Measurements from ENCODE around the gene RAB11FIP4. TPM values are rescaled to one million over a fixed set of nuclear protein-coding genes. Genes with fewer than 3 reads are reported as not detected.
A peak's percentile ranks its signal among the peaks of the same experiment; 100 is the strongest.

Gene RAB11FIP4
- total RNA-seq, 2 experiments from 2014 or later, result 35.0 to 35.6 TPM

- H3K36me3 Mint-ChIP-seq, result no peaks in the 10 kb centered on the region
- H3K27me3 Mint-ChIP-seq, result no peaks in the 10 kb centered on the region
- CTCF ChIA-PET, result interaction anchor here (1.0 to 1.8 kb wide), 2 partner anchors 14 to 301 kb away, joined by 4 to 6 read pairs; no protein-coding TSS in a partner anchor
- no peaks in the 10 kb centered on the region for H3K9me3 Mint-ChIP-seq
- no peak for DNase-seq
- no peak overlapping the region for H3K4me3 Mint-ChIP-seq
- POLR2A ChIA-PET, result no interaction called here
- no peaks in the 10 kb centered on the region for H3K4me1 Mint-ChIP-seq (ENCODE audit: low read depth)
- intact Hi-C loops (cut with micrococcal nuclease), result no loop called here
- H3K27ac Mint-ChIP-seq, result no peak overlapping the region
These were observed 150.1 kb downstream of the RAB11FIP4 start for GRCh38 chr17:31541559-31541958.

GRCh38 chr17:31544186-31544585 is 152.7 kb downstream of the RAB11FIP4 start:
- Mint-ChIP-seq H3K4me1 (ENCODE audit: low read depth) (peaks cover 10% of the 10 kb centered on the region), H3K27me3 (no peaks in the 10 kb centered on the region), H3K27ac (no peak overlapping the region), H3K36me3 (no peaks in the 10 kb centered on the region), H3K9me3 (no peaks in the 10 kb centered on the region), H3K4me3 (no peak overlapping the region)
- CTCF ChIA-PET, result interaction anchor here (0.6 to 2.1 kb wide), 4 partner anchors 13 to 298 kb away, joined by 3 to 7 read pairs (median 4); no protein-coding TSS in a partner anchor
- POLR2A ChIA-PET, result no interaction called here
- no peak for DNase-seq
- intact Hi-C loops (cut with micrococcal nuclease), result no loop called here

GRCh38 chr17:31546650-31547049 is 155.2 kb downstream of the RAB11FIP4 start:
- H3K27ac Mint-ChIP-seq, result no peak overlapping the region
- no peak for DNase-seq
- no peaks in the 10 kb centered on the region for H3K27me3 Mint-ChIP-seq
- H3K9me3 Mint-ChIP-seq, result no peaks in the 10 kb centered on the region
- POLR2A ChIA-PET, result no interaction called here
- CTCF ChIA-PET, result interaction anchor here (1.1 kb wide), 1 partner anchor 110 kb away, joined by 3 read pairs; no protein-coding TSS in a partner anchor
- intact Hi-C loops (cut with micrococcal nuclease), result loop anchor here (5.0 kb wide), 1 partner anchor 296 kb away; no protein-coding TSS in a partner anchor
- no peaks in the 10 kb centered on the region for H3K36me3 Mint-ChIP-seq
- H3K4me3 Mint-ChIP-seq, result no peak overlapping the region
- H3K4me1 Mint-ChIP-seq (ENCODE audit: low read depth), result peaks cover 18% of the 10 kb centered on the region

- Mint-ChIP-seq H3K9me3 (no peaks in the 10 kb centered on the region), H3K27me3 (no peaks in the 10 kb centered on the region), H3K4me3 (peak overlapping the region; percentile 95), H3K4me1 (ENCODE audit: low read depth) (peaks cover 18% of the 10 kb centered on the region), H3K27ac (peak overlapping the region; percentile 87), H3K36me3 (no peaks in the 10 kb centered on the region)
- ChIA-PET POLR2A (no interaction called here), CTCF (no interaction called here)
- intact Hi-C loops (cut with micrococcal nuclease), result loop anchor here (5.0 kb wide), 1 partner anchor 294 kb away; no protein-coding TSS in a partner anchor
- DNase-seq, result no peak
These were observed 157.2 kb downstream of the RAB11FIP4 start for GRCh38 chr17:31548709-31549108.

GRCh38 chr17:31549121-31549524 is 157.6 kb downstream of the RAB11FIP4 start:
- ChIA-PET POLR2A (interaction anchor here (0.8 to 0.9 kb wide), 3 partner anchors 40 to 578 kb away, joined by 3 read pairs; partner anchors contain the start of gene RNF135), CTCF (interaction anchor here (0.6 to 4.1 kb wide), 3 partner anchors 10 to 365 kb away, joined by 3 to 23 read pairs (median 3); no protein-coding TSS in a partner anchor)
- peak overlapping the region; percentile 87 for H3K27ac Mint-ChIP-seq
- H3K9me3 Mint-ChIP-seq, result no peaks in the 10 kb centered on the region
- no peaks in the 10 kb centered on the region for H3K36me3 Mint-ChIP-seq
- peak overlapping the region; percentile 95 for H3K4me3 Mint-ChIP-seq
- H3K4me1 Mint-ChIP-seq (ENCODE audit: low read depth), result peaks cover 18% of the 10 kb centered on the region
- no peak for DNase-seq
- H3K27me3 Mint-ChIP-seq, result no peaks in the 10 kb centered on the region
- intact Hi-C loops (cut with micrococcal nuclease), result loop anchor here (5.0 kb wide), 1 partner anchor 293 kb away; no protein-coding TSS in a partner anchor

- intact Hi-C loops (cut with micrococcal nuclease), result loop anchor here (5.0 to 10.0 kb wide), 3 partner anchors 135 to 355 kb away; partner anchors contain the start of gene UTP6
- POLR2A ChIA-PET, result interaction anchor here (0.8 to 0.9 kb wide), 3 partner anchors 40 to 579 kb away, joined by 3 read pairs; partner anchors contain the start of gene RNF135
- CTCF ChIA-PET, result interaction anchor here (0.6 to 4.1 kb wide), 4 partner anchors 9 to 365 kb away, joined by 3 to 23 read pairs (median 3); no protein-coding TSS in a partner anchor
- Mint-ChIP-seq H3K36me3 (no peaks in the 10 kb centered on the region), H3K9me3 (no peaks in the 10 kb centered on the region), H3K27me3 (no peaks in the 10 kb centered on the region), H3K4me3 (peak overlapping the region; percentile 95), H3K27ac (peak overlapping the region; percentile 87), H3K4me1 (ENCODE audit: low read depth) (peaks cover 18% of the 10 kb centered on the region)
- DNase-seq, result peak; percentile 96
These were observed 158.3 kb downstream of the RAB11FIP4 start for GRCh38 chr17:31549525-31550388.

GRCh38 chr17:31550389-31551056 is 159.0 kb downstream of the RAB11FIP4 start:
- Mint-ChIP-seq H3K36me3 (no peaks in the 10 kb centered on the region), H3K27me3 (no peaks in the 10 kb centered on the region), H3K4me1 (ENCODE audit: low read depth) (peaks cover 24% of the 10 kb centered on the region), H3K9me3 (no peaks in the 10 kb centered on the region), H3K27ac (peak overlapping the region; percentile 69), H3K4me3 (peak overlapping the region; percentile 95)
- ChIA-PET POLR2A (no interaction called here), CTCF (interaction anchor here (0.6 to 4.1 kb wide), 3 partner anchors 113 to 294 kb away, joined by 3 to 23 read pairs (median 3); no protein-coding TSS in a partner anchor)
- intact Hi-C loops (cut with micrococcal nuclease), result loop anchor here (10.0 kb wide), 2 partner anchors 134 to 354 kb away; partner anchors contain the start of gene UTP6
- no peak for DNase-seq

- Mint-ChIP-seq H3K27ac (no peak overlapping the region), H3K4me3 (no peak overlapping the region), H3K36me3 (no peaks in the 10 kb centered on the region)
These were observed 161.1 kb downstream of the RAB11FIP4 start for GRCh38 chr17:31552568-31552967.

GRCh38 chr17:31553506-31553905 is 162.0 kb downstream of the RAB11FIP4 start:
- Mint-ChIP-seq H3K36me3 (no peaks in the 10 kb centered on the region), H3K9me3 (no peaks in the 10 kb centered on the region), H3K4me3 (no peak overlapping the region), H3K4me1 (ENCODE audit: low read depth) (peaks cover 20% of the 10 kb centered on the region), H3K27me3 (no peaks in the 10 kb centered on the region), H3K27ac (no peak overlapping the region)
- POLR2A ChIA-PET, result no interaction called here
- DNase-seq, result no peak
- CTCF ChIA-PET, result interaction anchor here (4.1 kb wide), 1 partner anchor 288 kb away, joined by 23 read pairs; no protein-coding TSS in a partner anchor
- intact Hi-C loops (cut with micrococcal nuclease), result loop anchor here (10.0 kb wide), 2 partner anchors 131 to 351 kb away; partner anchors contain the start of gene UTP6

More at GRCh38 chr17:31552568-31552967, 161.1 kb downstream of the RAB11FIP4 start:
- Mint-ChIP-seq H3K27me3 (no peaks in the 10 kb centered on the region), H3K9me3 (no peaks in the 10 kb centered on the region), H3K4me1 (ENCODE audit: low read depth) (peaks cover 24% of the 10 kb centered on the region)
- intact Hi-C loops (cut with micrococcal nuclease), result loop anchor here (10.0 kb wide), 2 partner anchors 132 to 352 kb away; partner anchors contain the start of gene UTP6
- CTCF ChIA-PET, result interaction anchor here (4.1 kb wide), 1 partner anchor 289 kb away, joined by 23 read pairs; no protein-coding TSS in a partner anchor
- DNase-seq, result no peak
- POLR2A ChIA-PET, result no interaction called here

- ChIA-PET CTCF (interaction anchor here (1.6 kb wide), 1 partner anchor 287 kb away, joined by 9 read pairs; no protein-coding TSS in a partner anchor), POLR2A (no interaction called here)
- H3K27me3 Mint-ChIP-seq, result no peaks in the 10 kb centered on the region
- no peak overlapping the region for H3K27ac Mint-ChIP-seq
- peaks cover 16% of the 10 kb centered on the region for H3K4me1 Mint-ChIP-seq (ENCODE audit: low read depth)
- no peak for DNase-seq
- H3K9me3 Mint-ChIP-seq, result no peaks in the 10 kb centered on the region
- no peak overlapping the region for H3K4me3 Mint-ChIP-seq
- intact Hi-C loops (cut with micrococcal nuclease), result loop anchor here (10.0 kb wide), 2 partner anchors 130 to 350 kb away; partner anchors contain the start of gene UTP6
- no peaks in the 10 kb centered on the region for H3K36me3 Mint-ChIP-seq
These were observed 163.5 kb downstream of the RAB11FIP4 start for GRCh38 chr17:31554930-31555329.

- POLR2A ChIA-PET, result no interaction called here
- CTCF ChIA-PET, result interaction anchor here (1.8 to 4.3 kb wide), 2 partner anchors 13 to 285 kb away, joined by 3 to 48 read pairs; no protein-coding TSS in a partner anchor
- no peak overlapping the region for H3K27ac Mint-ChIP-seq
- H3K27me3 Mint-ChIP-seq, result peaks cover 4% of the 10 kb centered on the region
- peaks cover 26% of the 10 kb centered on the region for H3K4me1 Mint-ChIP-seq (ENCODE audit: low read depth)
- no peak overlapping the region for H3K4me3 Mint-ChIP-seq
- no peaks in the 10 kb centered on the region for H3K36me3 Mint-ChIP-seq
- intact Hi-C loops (cut with micrococcal nuclease), result loop anchor here (10.0 kb wide), 2 partner anchors 128 to 348 kb away; partner anchors contain the start of gene UTP6
- H3K9me3 Mint-ChIP-seq, result no peaks in the 10 kb centered on the region
- DNase-seq, result no peak
These were observed 165.6 kb downstream of the RAB11FIP4 start for GRCh38 chr17:31556969-31557645.
